ENCODE measurements around the gene SCYGR8.

Gene SCYGR8

GRCh38 chr2:227766373-227766883, 20.7 kb downstream of the SCYGR8 start:
- TF ChIP-seq POLR2A (IDR thresholded peaks at IDR 0.05; ENCODE audit: extremely low read depth, insufficient read length) = no peak
- TF ChIP-seq CTCF (IDR thresholded peaks at IDR 0.05; ENCODE audit: low read depth, low read length) = peak; percentile 85
- no peak overlapping the region for H3K4me3 ChIP-seq (ENCODE audit: low read depth, low read length)
- DNase-seq (ENCODE audit: low read depth) = peak; percentile 79

- TF ChIP-seq MYC (IDR thresholded peaks at IDR 0.05; ENCODE audit: low read depth, low read length) = no peak
- no peak for DNase-seq (ENCODE audit: low read depth)
- H3K4me3 ChIP-seq (ENCODE audit: low read depth, low read length) = no peak overlapping the region
Measured at GRCh38 chr2:227767830-227768229, 22.1 kb downstream of the SCYGR8 start.

GRCh38 chr2:227772197-227772661, 26.5 kb downstream of the SCYGR8 start:
- DNase-seq (ENCODE audit: low read depth) = peak; percentile 28
- TF ChIP-seq CTCF (IDR thresholded peaks at IDR 0.05; ENCODE audit: low read depth, low read length) (no peak), MAX (IDR thresholded peaks at IDR 0.05; ENCODE audit: low read depth, low read length) (no peak), MYC (IDR thresholded peaks at IDR 0.05; ENCODE audit: low read depth, low read length) (no peak), POLR2A (IDR thresholded peaks at IDR 0.05; ENCODE audit: extremely low read depth, insufficient read length) (no peak)
- no peak overlapping the region for H3K4me3 ChIP-seq (ENCODE audit: low read depth, low read length)

- DNase-seq (ENCODE audit: low read depth) = no peak
- no peak overlapping the region for H3K4me3 ChIP-seq (ENCODE audit: low read depth, low read length)
- TF ChIP-seq POLR2A (IDR thresholded peaks at IDR 0.05; ENCODE audit: extremely low read depth, insufficient read length) = no peak
- no peak for TF ChIP-seq MYC (IDR thresholded peaks at IDR 0.05; ENCODE audit: low read depth, low read length)
- no peak for TF ChIP-seq CTCF (IDR thresholded peaks at IDR 0.05; ENCODE audit: low read depth, low read length)
- TF ChIP-seq MAX (IDR thresholded peaks at IDR 0.05; ENCODE audit: low read depth, low read length) = no peak
Measured at GRCh38 chr2:227772932-227773331, 27.2 kb downstream of the SCYGR8 start.

GRCh38 chr2:227774011-227774624, 28.4 kb downstream of the SCYGR8 start:
- no peak for TF ChIP-seq POLR2A (IDR thresholded peaks at IDR 0.05; ENCODE audit: extremely low read depth, insufficient read length)
- no peak for TF ChIP-seq MYC (IDR thresholded peaks at IDR 0.05; ENCODE audit: low read depth, low read length)
- TF ChIP-seq MAX (IDR thresholded peaks at IDR 0.05; ENCODE audit: low read depth, low read length) = no peak
- no peak for TF ChIP-seq CTCF (IDR thresholded peaks at IDR 0.05; ENCODE audit: low read depth, low read length)
- no peak for DNase-seq (ENCODE audit: low read depth)
- H3K4me3 ChIP-seq (ENCODE audit: low read depth, low read length) = no peak overlapping the region

- TF ChIP-seq MAX (IDR thresholded peaks at IDR 0.05; ENCODE audit: low read depth, low read length) (no peak), CTCF (IDR thresholded peaks at IDR 0.05; ENCODE audit: low read depth, low read length) (no peak), MYC (IDR thresholded peaks at IDR 0.05; ENCODE audit: low read depth, low read length) (no peak), POLR2A (IDR thresholded peaks at IDR 0.05; ENCODE audit: extremely low read depth, insufficient read length) (no peak)
- no peak overlapping the region for H3K4me3 ChIP-seq (ENCODE audit: low read depth, low read length)
Measured at GRCh38 chr2:227774895-227775842, 29.5 kb downstream of the SCYGR8 start.

More at GRCh38 chr2:227774895-227775842, 29.5 kb downstream of the SCYGR8 start:
- no peak for DNase-seq (ENCODE audit: low read depth)
